Activated CD4-positive, alpha-beta T cell treated with anti-CD3 and anti-CD28 coated beads, Interleukin-2, amount 50 U/mL, for 16 hours (primary cell): ENCODE measurements around the gene NT5C2.
"Not testable (repeated sequence)": the region's sequence is repeated elsewhere in the genome, so short reads cannot be mapped to it uniquely, and the experiment has no call there.

Source experiments
- DNase-seq: peaks from one replicate; pipeline ENCODE4 v3.0.0-alpha.2; 2020

NT5C2 gene

DNA sequence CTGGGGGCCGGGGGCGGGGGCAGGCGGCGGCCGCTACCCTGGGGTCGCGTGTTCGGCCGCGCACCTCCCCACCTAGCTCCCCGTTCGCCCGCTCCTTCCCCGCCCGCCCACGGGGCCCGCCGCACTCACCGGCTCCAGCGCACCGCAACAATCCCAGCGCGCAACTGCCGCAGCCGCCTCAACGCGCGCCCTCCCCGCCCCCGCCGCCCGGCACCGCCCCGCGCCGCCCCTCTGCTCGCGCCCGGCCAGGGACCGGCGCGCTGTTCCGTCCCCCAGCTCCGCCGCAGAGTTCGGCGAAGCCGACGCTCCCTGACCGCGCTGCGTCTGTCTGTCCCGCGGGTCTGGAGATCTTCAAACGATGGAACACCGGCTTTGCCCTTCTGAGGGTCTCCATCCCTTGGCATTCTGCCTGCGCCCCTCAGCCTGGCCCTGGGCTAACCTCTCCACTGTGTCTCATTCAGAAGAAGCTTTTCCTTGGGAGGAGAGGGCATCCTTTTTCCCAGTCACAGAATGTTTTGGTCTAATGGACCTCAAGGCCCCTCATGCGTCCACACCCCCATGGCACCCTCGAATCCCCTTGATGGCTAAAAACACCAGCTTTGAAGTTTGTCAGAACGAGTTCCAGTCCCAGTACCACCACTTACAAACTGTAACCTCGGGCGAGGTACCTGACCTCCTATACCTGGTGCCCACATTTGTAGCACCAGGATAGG is at the start of gene NT5C2:
TSS of gene NT5C2 (minus strand) at position 166 of the 713 bp plus-strand sequence. CDS start 18,314 bp downstream, outside the sequence.
- DNase-seq: peak; percentile 80

DNA sequence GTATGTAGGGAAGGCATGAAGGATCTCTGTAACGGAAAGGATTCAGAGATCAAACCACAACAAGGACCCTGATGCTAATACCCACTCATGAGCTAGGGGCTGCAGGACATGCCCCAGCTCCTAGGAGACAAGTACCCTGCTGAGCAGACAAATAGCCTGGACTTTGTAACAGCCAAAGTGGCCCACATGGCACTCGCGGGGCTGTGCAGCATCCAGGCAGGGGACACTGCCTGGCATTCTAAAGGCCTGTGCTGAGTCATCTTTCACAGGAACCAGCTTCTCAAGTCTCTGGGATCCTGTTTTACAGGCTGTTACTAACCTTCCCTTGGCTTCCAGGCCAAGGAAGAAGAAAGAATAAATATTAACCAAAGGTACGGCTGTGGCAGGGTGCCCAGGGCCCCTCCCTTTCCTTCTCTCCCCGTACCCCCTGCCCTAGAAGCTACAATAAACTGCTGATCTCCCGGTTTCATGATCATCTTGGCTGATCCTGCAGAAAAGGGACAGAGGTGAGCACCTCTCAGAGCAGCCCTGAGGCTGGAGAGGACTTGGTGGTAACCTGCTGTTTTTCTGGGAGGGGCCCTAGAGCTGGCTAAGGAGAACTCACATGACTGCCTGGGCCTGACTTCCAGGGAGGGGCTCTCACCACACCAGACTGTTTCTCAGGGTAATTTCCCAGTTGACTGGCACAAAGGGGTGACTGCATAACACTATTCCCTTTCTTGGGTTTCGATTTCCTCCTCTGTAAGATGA is 48.4 kb upstream of the NT5C2 start:
- no peak for DNase-seq

DNA sequence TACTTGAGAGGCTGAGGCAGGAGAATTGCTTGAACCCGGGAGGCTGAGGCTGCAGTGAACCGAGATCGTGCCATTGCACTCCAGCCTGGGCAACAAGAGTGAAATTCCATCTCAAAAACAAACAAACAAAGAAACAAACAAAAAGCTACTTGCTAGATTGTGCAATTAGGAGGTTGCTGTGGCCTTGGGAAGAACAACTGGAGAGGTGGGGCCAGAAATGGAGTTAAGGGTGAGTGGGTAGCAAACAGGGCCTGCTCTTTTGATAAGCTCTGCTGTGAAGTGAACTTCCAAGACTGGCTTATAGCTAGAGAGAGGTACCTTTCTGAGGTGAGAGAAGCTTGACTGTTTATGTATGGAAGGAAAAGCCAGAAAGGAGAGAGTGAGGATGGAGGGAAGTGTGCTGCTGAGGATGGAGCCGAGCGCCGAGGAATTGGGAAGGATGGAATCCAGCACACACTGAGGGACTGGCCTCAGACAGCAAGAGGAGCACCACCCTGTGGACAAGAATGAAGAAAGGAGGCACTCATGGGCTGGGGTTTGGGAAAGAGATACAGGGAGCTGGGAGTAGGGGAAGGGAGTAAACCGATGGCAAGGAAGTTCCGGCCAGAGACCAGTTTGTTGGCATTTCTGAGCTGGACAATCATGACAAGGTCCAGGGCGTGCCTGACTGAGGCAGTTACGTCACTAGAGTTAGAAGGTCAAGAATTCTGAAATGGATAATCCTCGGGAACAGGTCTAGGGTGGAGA is 45.6 kb upstream of the NT5C2 start:
- DNase-seq: no peak

DNA sequence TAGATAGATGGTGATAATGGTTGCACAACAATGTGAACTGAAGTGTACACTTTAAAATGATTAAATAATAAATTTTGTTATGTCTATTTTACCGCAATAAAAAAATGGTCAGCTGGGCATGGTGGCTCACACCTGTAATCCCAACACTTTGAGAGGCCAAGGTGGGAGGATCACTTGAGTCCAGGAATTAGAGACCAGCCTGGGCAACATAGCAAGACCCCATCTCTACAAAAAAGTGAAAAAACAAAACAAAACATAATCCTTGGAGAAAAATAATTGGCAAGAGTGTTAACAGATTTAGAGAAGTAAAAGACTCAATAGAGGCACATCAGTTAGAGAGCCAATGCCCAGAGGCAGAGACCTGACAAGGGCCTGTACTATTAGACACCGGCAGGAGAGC is 42.7 kb upstream of the NT5C2 start:
- no peak for DNase-seq

DNA sequence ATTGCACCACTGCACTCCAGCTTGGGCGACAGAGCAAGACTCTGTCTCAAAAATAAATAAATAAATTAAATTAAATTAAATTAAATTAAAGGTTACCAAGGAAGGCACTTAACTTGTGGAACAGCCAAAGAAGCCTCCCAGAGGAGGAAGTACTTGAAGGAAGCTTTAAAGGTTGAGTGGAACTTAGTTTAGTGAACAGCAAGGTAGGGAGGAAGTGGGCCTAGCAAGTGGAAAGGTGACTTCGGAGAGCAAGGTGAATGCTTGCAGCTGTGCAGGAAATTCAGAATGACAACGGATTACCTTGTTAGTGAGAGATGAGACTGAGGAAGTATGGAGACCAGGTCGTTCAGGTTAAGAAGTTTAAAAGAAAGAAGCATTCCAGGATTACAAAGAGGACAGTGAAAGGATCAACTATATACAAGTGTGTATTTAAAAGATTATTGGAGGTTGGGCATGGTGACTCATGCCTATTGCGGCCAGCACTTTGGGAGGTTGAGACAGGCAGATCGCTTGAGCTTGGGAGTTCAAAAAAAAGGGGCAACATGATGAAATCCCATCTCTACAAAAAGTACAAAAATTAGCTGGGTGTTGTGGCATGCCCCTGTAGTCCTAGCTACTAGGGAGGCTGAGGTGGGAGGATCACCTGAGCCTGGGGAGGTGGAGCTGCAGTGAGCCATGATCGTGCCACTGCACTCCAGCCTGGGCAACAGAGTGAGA is 39.9 kb upstream of the NT5C2 start:
- no peak for DNase-seq

DNA sequence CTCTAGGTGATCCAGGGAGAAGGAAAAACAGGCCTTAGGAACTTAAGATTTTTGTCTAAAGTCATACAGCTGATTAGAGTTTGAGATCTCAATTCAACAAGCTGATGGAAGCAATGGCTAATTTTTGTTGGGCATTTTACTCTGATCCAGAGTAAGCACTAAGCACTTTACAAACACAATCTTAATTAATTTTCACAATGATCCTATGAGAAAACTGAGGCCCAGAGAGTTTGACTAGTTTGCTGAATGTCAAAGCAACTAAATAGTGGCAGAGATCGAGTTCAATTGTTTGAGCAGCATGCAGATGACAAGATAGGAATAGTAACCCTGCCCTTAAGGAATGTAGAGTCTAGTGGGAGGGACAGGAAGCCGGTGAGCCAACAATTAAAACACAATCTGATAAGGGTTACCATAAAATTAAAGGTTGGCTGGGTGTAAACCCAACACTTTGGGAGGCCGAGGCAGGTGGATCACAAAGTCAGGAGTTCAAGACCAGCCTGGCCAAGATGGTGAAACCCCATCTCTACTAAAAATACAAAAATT is 39.1 kb upstream of the NT5C2 start:
- no peak for DNase-seq

DNA sequence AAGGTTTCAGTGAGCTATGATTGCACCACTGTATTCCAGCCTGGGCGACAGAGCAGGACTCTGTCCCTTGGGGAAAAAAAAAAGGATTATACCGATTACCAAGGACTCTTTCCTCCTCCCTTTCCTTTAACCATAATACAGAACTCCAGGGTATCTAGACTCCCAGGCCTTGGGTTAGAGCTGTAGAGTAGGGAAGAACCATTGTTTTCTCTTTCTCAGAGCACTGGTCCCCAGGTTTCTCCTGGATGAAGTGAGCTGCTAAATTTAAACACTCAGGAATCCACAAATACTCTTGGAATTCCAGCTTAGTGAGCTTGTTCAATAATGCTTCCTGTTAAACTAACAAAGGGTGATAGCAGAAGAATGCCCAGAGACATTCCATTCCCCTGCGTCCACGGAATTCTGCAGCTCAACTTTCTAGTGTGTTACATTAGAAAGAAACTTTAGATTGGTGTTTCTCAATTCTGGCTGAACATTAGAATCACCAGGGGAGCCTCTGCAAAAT is 38.0 kb upstream of the NT5C2 start:
- DNase-seq: no peak

DNA sequence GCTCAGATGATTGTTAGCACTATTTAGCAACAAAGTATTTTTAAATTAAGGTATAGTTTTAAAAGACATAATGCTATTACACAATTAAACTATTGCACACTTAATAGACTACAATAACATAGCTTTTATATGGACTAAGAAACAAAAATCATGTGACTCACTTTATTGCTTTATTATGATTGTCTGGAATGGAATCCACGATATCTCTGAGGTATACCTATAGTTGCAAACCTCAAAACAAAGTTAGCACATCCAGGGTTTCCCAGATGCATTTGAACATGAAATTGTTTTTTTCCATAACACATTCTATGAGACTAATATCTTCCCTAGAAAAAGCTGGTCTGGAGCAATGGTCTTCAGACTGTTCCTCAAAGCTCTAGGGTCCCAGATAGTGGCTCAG is 34.3 kb upstream of the NT5C2 start:
- DNase-seq: no peak

DNA sequence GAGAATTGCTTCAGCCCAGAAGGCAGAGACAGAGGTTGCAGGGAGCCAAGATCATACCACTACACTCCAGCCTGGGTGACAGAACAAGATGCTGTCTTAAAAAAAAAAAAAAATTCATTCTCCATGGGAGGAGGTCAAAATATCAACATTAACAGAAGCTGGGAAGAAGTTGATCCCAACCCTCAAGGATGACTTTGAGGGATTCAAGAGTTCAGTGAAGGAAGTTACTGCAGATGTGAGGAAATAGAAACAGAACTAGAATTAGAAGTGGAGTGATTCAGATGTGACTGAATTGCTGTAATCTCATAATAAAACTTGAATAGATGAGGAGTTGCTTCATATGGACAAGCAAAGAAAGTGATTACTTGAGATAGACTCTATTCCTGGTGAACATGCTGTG is 32.9 kb upstream of the NT5C2 start:
- no peak for DNase-seq

DNA sequence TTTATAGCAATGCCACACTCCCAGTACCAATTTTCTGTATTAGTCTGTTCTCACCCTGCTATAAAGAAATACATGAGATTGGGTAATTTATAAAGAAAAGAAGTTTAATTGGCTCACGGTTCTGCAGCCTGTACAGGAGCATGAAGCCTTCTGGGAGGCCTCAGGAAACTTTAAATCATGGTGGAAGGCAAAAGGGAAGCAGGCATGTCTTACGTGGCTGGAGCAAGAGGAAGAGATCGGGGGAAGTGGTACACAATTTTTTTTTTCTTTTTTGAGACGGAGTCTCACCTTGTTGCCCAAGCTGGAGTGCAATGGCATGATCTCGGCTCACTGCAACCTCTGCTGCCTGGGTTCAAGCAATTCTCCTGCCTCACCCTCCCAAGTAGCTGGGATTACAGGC is 31.6 kb upstream of the NT5C2 start:
- not testable (repeated sequence) for DNase-seq

DNA sequence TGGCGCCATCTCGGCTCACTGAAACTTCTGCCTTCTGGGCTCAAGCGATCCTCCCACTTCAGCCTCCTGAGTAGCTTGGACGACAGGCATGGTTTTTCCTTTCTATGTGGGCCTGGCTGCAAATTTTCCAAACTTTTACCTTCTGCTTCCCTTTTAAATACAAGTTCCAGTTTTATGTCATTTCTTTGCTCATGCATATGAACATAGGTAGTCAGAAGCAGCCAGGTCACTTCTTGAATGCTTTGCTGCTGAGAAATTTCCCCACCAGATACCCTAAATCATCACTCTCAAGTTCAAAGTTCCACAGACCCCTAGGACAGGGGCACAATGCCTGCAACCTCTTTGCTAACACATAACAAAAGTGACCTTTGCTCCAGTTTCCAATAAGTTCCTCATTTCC is 31.1 kb upstream of the NT5C2 start:
- DNase-seq: no peak

DNA sequence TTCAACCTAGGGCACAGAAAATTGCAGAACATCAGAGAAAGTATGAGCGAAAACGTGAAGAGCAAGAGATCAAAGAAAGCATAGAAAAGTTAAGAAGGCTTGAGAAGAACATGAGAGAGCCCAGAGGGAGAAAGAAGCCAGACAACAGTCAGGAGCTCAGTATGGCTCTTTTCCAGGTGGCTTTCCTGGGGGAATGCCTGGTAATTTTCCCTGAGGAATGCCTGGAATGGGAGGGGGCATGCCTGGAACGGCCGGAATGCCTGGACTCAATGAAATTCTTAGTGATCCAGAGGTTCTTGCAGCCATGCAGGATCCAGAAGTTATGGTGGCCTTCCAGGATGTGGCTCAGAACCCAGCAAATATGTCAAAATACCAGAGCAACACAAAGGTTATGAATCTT is 23.3 kb upstream of the NT5C2 start:
- not testable (repeated sequence) for DNase-seq

DNA sequence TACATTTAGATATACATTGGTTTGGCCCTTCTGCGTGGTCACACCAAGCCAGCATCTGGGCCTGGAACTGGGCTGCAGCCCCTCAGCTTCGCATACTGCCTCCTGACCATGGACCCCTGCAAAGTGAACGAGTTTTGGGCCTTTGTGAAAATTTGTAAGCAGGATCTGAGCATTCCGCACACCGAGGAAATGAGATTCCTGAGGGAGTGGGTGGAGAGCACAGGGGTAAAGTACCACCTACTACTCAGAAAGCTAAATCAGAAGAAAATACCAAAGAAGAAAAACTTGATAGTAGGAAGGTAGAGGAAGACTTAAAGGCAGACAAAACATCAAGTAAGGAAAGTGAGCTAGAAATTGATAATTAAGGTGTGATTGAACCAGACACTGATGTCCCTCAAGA is 22.5 kb upstream of the NT5C2 start:
- DNase-seq: no peak

DNA sequence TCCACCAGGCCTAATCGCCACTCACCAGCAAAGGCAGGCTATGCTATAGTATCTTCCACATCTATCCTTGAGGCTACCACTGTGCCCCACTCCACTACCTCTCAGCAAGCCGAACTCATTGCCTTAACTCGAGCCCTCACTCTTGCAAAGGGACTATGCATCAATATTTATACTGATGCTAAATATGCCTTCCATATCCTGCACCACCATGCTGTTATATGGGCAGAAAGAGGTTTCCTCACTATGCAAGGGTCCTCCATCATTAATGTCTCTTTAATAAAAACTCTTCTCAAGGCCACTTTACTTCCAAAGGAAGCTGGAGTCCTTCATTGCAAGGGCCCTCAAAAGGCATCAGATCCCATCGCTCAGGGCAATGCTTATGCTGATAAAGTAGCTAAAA is 17.2 kb upstream of the NT5C2 start:
- not testable (repeated sequence) for DNase-seq

DNA sequence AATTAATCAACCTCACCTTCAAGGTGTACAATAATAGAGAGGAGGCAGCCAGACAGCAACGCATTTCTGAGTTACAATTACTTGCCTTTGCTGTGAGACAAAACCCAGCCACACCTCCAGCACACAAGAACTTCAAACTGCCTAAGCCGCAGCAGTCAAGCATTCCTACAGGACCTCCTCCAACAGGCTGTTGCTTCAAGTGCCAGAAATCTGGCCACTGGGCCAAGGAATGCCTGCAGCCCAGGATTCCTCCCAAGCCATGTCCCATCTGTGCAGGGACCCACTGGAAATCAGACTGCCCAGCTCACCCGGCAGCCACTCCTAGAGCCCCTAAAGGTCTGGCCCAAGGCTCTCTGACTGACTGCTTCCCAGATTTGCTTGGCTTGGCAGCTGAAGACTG is 14.6 kb upstream of the NT5C2 start:
- not testable (repeated sequence) for DNase-seq

DNA sequence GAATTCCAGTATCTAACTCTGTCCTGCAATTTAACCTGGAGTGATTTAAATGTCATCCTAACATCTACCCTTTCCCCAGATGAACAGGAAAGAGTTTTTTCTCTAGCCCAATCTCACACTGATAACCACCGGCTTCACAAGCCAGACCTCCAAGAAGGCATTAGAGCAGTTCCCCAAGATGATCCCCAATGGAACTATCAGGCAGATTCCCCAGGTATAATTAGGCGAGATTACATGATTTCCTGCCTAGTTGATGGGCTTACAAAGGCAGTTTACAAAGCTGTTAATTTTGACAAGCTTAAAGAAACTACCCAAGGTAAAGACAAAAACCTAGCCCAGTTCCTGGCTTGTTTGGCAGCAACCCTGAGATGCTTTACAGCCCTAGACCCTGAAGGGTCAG is 14.1 kb upstream of the NT5C2 start:
- DNase-seq: no peak

DNA sequence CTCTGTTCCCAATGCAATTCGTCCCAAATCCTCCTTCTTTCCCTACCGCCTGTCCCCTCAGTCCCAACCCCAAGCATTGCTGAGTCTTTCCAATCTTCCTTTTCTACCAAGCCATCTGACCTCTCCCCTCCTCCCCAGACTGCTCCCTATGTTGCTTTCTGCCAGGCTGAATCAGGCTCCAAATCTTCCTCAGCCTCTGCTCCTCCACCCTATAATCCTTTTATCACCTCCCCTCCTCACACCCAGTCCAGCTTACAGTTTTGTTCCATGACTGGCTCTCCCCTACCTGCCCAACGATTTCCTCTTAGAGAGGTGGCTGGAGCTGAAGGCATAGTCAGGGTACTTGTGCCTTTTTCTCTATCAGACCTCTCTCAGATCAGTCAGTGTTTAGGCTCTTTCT is 13.6 kb upstream of the NT5C2 start:
- not testable (repeated sequence) for DNase-seq

DNA sequence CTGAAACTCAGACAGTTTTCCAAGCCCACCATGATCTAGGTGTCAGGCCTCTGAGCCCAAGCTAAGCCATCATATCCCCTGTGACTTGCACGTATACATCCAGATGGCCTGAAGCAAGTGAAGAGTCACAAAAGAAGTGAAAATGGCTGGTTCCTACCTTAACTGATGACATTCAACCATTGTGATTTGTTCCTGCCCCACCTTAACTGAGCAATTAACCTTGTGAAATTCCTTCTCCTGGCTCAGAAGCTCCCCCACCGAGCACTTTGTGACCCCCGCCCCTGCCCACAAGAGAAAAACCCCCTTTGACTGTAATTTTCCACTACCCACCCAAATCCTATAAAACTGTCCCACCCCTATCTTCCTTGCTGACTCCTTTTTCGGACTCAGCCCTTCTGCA is 12.3 kb upstream of the NT5C2 start:
- DNase-seq: not testable (repeated sequence)

DNA sequence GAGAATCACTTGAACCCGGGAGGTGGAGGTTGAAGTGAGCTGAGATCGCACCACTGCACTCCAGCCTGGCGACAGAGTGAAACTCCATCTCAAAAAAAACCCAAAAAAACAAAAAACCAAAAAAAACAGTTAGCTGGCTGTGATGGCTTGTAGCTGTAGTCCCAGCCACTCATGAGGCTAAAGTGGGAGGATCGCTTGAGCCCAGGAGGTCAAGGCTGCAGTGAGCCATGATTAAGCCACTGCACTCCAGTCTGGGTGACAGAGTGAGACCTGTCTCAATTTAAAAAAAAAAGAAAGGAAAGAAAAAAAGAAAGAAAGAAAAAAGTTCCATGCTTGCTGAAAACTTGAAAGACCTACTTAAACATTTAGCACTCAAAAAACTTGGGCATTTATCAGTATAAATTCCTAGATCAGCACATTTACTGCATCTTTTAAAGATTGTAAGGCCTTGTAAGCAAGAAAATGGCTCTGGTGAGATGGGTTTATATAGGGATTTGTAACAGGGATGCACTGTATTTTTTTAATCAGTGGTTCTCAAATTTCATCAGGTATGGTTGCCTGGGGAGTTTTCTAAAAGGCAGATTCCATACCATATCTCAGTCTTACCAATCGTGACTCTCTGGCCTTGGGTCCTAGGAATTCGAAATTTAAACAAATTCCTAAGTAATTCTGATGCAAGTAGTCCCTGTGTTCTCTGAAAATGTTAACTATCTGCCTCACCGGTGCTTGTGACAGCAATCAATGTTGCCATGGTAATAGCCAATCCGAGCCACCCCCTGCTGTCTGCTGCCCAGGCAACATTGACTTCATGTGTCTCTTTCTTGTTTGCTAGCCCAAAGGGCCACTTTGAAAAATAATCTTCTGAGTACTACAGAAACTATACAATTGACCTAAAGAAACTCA is 11.5 kb upstream of the NT5C2 start:
- DNase-seq: no peak

DNA sequence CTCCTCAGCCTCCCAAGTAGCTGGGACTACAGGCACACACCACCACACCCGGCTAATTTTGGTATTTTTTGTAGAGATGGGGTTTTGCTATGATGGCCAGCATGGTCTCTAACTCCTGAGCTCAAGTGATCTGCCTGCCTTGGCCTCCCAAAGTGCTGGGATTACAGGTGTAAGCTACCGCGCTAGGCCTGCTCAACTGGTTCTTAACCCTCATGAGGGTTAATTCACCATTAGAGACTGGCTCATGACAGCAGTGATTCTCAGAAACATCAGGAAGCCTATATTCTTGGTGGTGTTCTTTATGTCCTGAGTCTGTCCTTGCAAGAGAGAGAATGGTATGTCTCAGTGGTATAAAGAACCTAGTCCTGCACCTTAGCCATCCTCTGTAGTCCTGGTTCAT is 10.4 kb upstream of the NT5C2 start:
- DNase-seq: no peak

DNA sequence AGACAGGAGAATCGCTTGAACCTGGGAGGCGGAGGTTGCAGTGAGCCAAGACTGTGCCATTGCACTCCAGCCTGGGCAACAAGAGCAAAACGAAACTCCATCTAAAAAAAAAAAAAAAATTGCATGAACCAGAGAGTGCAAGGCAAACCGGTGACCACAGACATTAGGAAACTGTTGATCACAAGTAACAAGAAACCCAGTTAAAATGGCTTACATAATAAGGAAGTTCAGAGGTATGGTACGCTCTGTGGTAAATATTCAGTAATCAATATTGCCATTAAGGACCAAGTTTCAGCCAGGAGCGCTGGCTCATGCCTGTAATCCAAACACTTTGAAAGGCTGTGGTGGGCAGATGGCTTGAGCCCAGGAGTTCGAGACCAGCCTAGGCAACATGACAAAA is 9.2 kb upstream of the NT5C2 start:
- no peak for DNase-seq

DNA sequence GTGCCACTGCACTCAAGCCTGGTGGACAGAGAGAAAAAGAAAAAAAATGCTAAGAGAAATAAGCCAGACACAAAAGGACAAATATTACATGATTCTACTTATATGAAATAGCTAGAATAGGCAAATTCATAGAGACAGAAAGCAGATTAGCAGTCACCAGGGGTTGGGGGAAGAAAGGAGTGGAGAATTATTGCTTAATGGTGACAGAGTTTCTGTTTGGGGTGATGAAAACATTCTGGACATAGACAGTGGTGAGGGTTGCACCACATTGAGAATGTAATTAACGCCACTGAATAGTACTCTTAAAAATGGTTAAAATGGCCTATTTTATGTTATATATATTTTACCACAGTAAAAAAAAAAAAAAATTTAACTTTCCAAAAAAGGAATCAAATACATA is 6.4 kb upstream of the NT5C2 start:
- DNase-seq: no peak
